Activated T-cell treated with anti-CD3 and anti-CD28 coated beads, Interleukin-2, amount 50 U/mL, for 24 hours (primary cell): ENCODE measurements around the gene CCDC40.

Experiments
- DNase-seq: peaks from one replicate; pipeline ENCODE4 v3.0.0-alpha.2; 2020
- H3K27ac Mint-ChIP-seq: 2 replicates; pipeline ENCODE4 v1.8.0; 2020; ENCODE audit warnings: mild to moderate bottlenecking, mixed read lengths
- H3K27me3 Mint-ChIP-seq: 2 replicates; pipeline ENCODE4 v1.8.0; 2020; ENCODE audit warnings: mixed read lengths
- H3K36me3 Mint-ChIP-seq: 2 replicates; pipeline ENCODE4 v1.8.0; 2020; ENCODE audit warnings: low read depth, mixed read lengths
- H3K4me1 Mint-ChIP-seq: 2 replicates; pipeline ENCODE4 v1.8.0; 2020; ENCODE audit warnings: low read depth, mixed read lengths
- H3K4me3 Mint-ChIP-seq: 2 replicates; pipeline ENCODE4 v1.8.0; 2020; ENCODE audit warnings: mild to moderate bottlenecking, moderate library complexity, mixed read lengths
- H3K9me3 Mint-ChIP-seq: 2 replicates; pipeline ENCODE4 v1.8.0; 2020; ENCODE audit warnings: mixed read lengths

Gene CCDC40

DNA sequence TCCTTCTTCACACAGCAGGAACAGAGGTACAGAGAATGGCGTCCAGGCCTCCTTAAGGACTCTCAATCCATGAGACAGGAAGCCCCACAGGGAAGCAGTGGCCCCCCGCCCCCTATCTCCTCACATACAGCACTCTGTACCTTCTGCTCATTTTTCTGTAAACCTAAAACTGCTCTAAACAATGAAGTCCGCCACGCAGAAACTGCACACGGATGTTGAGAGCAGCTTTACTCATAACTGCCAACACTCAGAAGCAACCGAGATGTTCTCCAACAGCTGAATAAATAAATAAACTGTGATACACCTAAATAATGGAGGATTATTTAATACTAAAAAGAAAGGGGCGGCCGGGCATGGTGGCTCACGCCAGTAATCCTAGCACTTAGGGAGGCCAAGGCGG lies 10.6 kb upstream of the CCDC40 start:
- H3K9me3 Mint-ChIP-seq: no peaks in the 10 kb centered on the region

DNA sequence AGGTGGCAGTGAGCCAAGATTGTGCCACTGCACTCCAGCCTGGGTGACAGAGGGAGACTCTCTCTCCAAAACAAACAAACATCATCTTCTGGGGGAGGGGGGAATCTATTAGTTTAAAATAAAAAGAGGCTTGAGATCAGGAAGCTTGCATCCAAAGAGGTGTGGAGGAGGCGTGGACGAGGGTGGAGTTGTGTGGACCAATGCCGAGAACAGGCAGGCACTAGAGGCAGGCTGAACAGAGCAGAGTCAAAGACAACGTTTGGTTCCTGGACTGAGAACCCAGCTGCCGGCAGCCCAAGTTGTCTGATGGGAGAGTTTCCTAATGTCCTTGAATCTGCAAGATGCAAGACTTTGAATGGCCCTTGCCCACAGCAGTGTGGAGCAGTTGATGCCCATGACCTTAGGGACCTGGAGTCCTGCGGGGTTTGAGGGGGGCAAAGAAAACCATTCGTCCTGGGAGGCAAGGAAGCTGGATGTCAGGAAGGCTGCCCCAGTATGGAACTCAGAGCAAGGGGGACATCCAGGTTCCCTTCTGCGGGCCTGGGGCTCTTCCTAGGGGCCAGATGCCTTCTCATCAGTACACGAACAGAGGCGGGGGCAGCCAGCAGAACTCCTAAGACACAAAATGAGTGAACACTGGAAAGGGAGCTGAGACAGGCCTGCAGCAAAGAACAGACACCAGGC lies 9.9 kb upstream of the CCDC40 start:
- H3K36me3 Mint-ChIP-seq: no peaks in the 10 kb centered on the region
- H3K27ac Mint-ChIP-seq: no peak overlapping the region
- no peak overlapping the region for H3K4me3 Mint-ChIP-seq

More for the DNA sequence above, 10.6 kb upstream of the CCDC40 start:
- peaks cover 2% of the 10 kb centered on the region for H3K4me1 Mint-ChIP-seq
- no peaks in the 10 kb centered on the region for H3K36me3 Mint-ChIP-seq
- H3K27me3 Mint-ChIP-seq: no peaks in the 10 kb centered on the region
- DNase-seq: no peak
- no peak overlapping the region for H3K4me3 Mint-ChIP-seq
- H3K27ac Mint-ChIP-seq: no peak overlapping the region

DNA sequence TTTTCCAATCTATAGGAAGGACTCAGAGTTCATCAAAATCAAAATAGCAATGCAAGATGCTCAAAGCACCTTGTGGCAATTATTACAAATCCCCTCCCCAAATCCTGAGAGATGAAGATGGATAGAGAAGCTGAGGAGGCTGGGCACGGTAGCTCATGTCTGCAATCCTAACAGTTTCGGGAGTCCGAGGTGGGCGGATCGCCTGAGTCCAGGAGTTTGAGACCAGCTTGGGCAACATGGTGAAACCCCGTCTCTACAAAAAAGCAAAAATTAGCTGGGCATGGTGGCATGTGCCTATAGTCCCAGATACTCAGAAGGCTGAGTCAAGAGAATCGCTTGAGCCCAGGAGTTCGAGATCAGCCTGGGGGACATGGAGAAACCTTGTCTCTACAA lies 9.4 kb upstream of the CCDC40 start:
- H3K9me3 Mint-ChIP-seq: no peaks in the 10 kb centered on the region
- H3K36me3 Mint-ChIP-seq: no peaks in the 10 kb centered on the region
- no peak overlapping the region for H3K27ac Mint-ChIP-seq
- H3K27me3 Mint-ChIP-seq: no peaks in the 10 kb centered on the region
- no peak overlapping the region for H3K4me3 Mint-ChIP-seq
- peaks cover 2% of the 10 kb centered on the region for H3K4me1 Mint-ChIP-seq
- no peak for DNase-seq

More for the DNA sequence above, 9.9 kb upstream of the CCDC40 start:
- H3K4me1 Mint-ChIP-seq: peaks cover 2% of the 10 kb centered on the region
- no peaks in the 10 kb centered on the region for H3K27me3 Mint-ChIP-seq
- no peak for DNase-seq
- no peaks in the 10 kb centered on the region for H3K9me3 Mint-ChIP-seq

DNA sequence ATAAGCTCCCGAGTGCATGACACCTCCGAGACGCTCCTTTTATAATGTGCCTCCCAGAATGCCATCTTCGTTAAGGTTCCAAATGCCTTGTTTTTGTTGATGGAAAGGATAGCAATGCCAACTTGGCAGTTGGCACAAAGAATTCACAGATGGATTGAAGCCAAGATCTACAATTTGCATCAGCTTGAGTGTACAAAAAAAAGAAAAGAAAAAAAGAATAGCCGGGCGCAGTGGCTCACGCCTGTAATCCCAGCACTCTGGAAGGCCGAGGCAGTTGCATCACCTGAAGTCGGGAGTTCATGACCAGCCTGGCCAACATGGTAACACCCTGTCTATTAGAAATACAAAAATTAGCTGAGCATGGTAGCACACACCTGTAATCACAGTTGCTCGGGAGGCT lies 8.4 kb upstream of the CCDC40 start:
- no peak overlapping the region for H3K27ac Mint-ChIP-seq
- no peaks in the 10 kb centered on the region for H3K27me3 Mint-ChIP-seq

DNA sequence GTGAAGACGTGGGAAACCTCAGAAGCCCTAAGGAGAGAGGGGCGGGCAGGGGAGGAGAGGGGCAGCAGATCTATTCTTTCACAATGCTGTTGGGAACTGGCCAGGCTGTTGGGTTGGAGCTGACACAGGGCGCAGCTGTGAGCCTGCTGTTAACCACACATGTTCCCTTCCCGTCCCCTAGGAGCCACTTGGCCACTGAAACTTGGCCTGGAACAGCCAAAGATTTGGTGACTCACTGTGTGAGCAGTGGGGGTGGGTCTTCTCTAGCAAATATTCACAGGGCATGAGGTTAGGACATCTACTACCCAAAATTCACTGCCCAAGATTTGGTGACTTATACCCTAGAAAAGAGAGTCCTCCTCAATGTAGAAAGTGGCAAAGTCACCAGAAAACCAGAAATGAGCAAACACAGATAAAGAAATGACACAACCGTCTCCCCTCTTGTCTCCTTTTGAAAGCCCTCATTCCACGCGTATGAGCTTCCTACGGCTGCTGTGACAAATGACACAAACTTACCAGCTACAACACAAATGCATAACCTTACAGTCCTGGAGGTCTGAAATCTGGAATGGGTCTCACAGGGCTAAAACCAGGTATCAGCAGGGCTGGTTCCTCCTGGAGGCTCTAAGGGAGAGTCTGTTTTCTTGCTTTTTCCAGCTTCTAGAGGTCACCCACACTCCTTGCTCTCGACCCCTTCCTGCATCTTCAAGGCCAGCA lies 7.0 kb upstream of the CCDC40 start:
- DNase-seq: no peak
- H3K4me1 Mint-ChIP-seq: peaks cover 2% of the 10 kb centered on the region
- H3K36me3 Mint-ChIP-seq: no peaks in the 10 kb centered on the region
- H3K27ac Mint-ChIP-seq: no peak overlapping the region
- H3K27me3 Mint-ChIP-seq: peaks cover 9% of the 10 kb centered on the region
- no peaks in the 10 kb centered on the region for H3K9me3 Mint-ChIP-seq
- no peak overlapping the region for H3K4me3 Mint-ChIP-seq

More for the DNA sequence above, 8.4 kb upstream of the CCDC40 start:
- DNase-seq: no peak
- H3K4me3 Mint-ChIP-seq: no peak overlapping the region
- H3K4me1 Mint-ChIP-seq: peaks cover 2% of the 10 kb centered on the region
- no peaks in the 10 kb centered on the region for H3K36me3 Mint-ChIP-seq
- H3K9me3 Mint-ChIP-seq: no peaks in the 10 kb centered on the region

DNA sequence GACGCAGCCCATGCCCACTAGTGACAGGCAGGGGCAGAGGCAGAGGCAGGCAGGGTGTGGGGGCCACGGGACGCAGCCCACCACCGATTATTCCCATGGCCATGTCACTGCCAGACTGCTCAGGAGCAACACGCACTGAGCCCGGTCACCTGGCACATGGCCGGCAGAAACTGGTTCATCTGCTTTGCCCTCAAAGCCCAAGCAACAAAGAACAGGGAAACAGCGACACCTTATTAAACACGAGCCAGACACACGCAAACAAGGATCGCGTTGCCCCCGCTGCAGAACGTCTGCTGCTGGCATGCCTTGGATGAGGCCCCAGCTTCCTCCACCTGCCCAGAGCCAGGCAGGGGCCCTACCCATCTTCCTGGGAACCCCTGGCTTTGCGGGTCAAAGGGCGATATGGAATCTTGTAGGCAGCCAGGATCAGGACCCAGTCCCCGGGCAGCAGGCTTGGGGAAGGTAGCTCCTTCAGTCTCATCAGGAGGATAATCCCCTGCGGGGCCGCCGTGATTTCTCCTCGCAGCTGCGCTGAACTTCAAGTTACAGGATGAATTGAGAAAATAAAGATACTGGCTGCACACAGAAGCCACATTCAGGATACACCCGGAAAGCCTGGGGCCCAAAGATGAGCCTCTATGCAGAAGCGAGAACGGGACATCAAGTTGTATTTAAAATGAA lies 5.6 kb upstream of the CCDC40 start:
- DNase-seq: no peak
- Mint-ChIP-seq H3K27ac (no peak overlapping the region), H3K4me3 (no peak overlapping the region), H3K9me3 (no peaks in the 10 kb centered on the region), H3K36me3 (no peaks in the 10 kb centered on the region), H3K4me1 (peaks cover 10% of the 10 kb centered on the region), H3K27me3 (peaks cover 18% of the 10 kb centered on the region)

DNA sequence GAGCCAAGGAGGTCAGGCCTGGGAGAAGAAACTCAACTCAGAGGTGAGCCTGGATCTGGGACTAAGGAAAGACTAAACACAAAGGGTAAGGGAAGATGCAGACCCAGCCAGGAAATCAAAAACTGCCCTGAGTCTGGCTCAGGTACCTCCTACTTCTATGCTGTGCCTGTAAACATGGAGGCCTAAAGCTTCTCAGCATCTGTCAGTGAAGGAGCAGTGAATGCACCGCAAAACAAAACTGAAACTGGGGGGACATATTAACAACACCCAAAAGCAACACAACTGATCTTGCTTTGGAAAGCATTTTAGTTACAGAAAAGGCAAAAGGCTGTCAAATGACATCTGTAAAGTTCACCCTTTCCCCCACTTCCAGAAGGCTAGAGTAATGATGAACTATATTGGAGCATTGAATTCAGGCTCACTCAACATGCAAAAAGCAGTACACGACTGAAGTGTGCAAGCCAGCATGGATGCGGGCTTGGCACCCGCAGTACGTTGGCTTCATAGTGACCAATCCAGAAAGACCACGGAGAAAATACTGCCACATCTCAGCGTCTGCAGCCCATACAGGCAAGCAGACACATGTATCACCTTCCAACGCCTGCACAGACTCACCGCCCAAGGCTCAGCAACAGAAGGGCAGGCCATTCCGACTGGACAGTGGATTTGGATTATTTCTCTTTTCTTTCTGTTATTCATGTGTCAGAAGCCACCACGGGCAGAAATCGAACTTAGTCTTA lies 4.6 kb upstream of the CCDC40 start:
- peaks cover 18% of the 10 kb centered on the region for H3K27me3 Mint-ChIP-seq
- H3K4me1 Mint-ChIP-seq: peaks cover 12% of the 10 kb centered on the region
- no peaks in the 10 kb centered on the region for H3K9me3 Mint-ChIP-seq
- H3K4me3 Mint-ChIP-seq: no peak overlapping the region
- no peak for DNase-seq
- H3K27ac Mint-ChIP-seq: no peak overlapping the region
- no peaks in the 10 kb centered on the region for H3K36me3 Mint-ChIP-seq

DNA sequence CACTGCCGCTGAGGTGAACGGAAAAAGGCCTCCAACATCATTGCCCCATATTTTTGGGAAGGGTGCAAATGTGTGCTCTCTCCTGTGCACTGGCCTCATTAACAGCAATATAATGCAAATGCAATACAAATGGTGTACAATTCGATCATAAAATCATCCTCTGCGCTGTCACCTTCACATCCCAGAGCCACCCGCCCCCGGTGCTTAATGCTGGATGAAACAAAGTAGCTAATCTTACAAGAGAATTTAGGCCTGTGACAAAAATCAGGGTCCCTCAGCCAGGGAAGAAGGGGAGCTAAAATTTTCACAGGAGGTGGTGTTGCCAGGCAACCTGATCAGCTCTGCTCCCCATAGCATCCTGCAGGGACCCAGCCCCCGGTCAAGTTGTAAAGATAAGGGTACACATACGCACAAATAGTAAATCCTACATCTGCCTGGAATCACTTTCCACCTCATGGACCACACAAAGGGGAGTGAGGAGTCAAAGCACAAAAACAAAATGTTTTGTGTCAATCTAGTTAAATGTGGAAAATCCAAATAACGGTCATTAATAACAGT lies 3.7 kb upstream of the CCDC40 start:
- Mint-ChIP-seq H3K27me3 (peaks cover 23% of the 10 kb centered on the region), H3K4me3 (no peak overlapping the region), H3K4me1 (peaks cover 15% of the 10 kb centered on the region), H3K27ac (no peak overlapping the region), H3K36me3 (no peaks in the 10 kb centered on the region), H3K9me3 (no peaks in the 10 kb centered on the region)
- no peak for DNase-seq

DNA sequence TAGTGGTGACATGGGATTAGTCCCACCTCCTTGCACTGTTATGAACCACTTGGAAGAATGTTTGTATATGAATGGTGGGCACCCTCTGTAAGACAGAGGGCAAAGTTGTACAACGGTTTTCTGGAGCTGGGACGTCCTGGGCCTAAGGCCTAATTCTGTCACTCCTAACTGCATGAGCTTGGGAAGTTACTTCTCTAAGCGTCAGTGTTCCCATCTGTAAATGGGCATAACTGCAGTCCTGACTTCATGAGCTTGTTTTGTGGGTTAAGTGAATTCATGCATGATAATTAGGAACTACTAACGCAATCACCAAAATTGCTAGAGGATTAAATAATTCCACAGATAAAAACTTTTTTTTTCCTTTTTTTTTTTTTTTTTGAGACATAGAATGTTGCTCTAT lies 2.6 kb upstream of the CCDC40 start:
- Mint-ChIP-seq H3K27ac (no peak overlapping the region), H3K4me3 (no peak overlapping the region)

DNA sequence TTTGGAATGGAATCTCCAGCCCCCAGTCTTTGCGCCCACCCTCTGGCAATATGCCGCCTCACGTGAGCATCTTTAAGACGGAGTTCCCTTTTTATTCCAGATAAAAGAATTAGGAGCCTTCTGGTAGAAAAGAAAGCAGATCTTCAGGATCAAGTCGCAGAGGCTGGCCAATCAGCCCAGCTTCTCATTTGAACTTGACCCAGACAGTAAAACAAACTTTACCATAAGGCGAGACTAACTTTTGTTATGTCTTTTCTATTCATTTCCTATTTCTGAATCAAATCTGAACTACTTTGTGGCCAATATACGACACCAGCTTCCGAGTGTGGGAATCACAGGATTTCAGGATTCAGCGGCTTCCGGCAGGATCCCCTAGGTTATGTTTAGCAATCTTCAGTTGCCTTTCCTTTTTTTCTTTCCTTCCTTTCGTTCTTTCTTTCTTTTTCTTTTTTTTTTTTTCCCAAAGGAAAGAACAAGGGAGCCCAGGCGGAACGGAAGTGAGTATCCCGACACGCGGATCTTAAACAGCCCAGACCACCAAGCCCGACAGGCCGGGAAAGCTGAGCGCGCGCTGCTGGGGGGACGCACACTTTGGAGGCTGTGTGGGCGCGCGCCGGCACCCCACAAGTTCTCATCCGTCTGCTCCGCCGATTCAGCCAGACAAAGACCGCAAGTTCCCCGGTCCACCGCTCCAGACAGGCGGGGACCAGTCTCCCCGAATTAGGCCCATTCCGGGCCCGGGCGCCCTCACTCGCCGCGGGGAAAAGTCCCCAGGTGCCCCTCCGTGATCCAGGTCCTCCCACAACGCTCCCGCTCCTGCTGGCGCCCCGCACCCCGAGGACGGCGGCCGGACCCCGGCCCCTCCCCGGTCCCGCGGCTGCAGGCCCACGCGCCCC lies 1.4 kb upstream of the CCDC40 start:
- Mint-ChIP-seq H3K27ac (peak overlapping the region; percentile 50), H3K9me3 (no peaks in the 10 kb centered on the region), H3K4me3 (peak overlapping the region; percentile 79), H3K36me3 (no peaks in the 10 kb centered on the region), H3K4me1 (peaks cover 13% of the 10 kb centered on the region), H3K27me3 (peaks cover 27% of the 10 kb centered on the region)
- DNase-seq: peak; percentile 56

More for the DNA sequence above, 2.6 kb upstream of the CCDC40 start:
- H3K27me3 Mint-ChIP-seq: peaks cover 27% of the 10 kb centered on the region
- H3K4me1 Mint-ChIP-seq: peaks cover 15% of the 10 kb centered on the region
- no peaks in the 10 kb centered on the region for H3K36me3 Mint-ChIP-seq
- DNase-seq: no peak
- H3K9me3 Mint-ChIP-seq: no peaks in the 10 kb centered on the region

DNA sequence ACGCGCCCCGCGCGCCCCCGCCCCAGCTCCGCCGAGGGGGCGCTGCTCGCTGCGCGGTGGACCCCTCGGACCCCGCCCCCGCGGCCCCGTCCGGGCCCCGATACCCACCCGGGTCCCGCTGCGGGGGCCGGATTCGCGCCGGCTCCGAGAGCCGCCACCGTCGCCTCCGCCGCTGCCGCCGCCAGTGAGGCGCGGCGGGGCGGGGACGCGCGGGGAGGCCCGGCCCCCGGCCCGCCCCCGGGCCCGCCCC lies 830 bp upstream of the CCDC40 start, which contains the start of gene TBC1D16:
TSS of gene TBC1D16 (minus strand) at position 186 of the 250 bp plus-strand sequence. CDS start 22,325 bp downstream, outside the sequence.
- DNase-seq: no peak
- Mint-ChIP-seq H3K27me3 (peaks cover 27% of the 10 kb centered on the region), H3K9me3 (no peaks in the 10 kb centered on the region), H3K4me1 (peaks cover 13% of the 10 kb centered on the region), H3K4me3 (peak within 1 kb of the TSS; percentile 81), H3K36me3 (no peaks in the 10 kb centered on the region), H3K27ac (peak within 1 kb of the TSS; percentile 73)

DNA sequence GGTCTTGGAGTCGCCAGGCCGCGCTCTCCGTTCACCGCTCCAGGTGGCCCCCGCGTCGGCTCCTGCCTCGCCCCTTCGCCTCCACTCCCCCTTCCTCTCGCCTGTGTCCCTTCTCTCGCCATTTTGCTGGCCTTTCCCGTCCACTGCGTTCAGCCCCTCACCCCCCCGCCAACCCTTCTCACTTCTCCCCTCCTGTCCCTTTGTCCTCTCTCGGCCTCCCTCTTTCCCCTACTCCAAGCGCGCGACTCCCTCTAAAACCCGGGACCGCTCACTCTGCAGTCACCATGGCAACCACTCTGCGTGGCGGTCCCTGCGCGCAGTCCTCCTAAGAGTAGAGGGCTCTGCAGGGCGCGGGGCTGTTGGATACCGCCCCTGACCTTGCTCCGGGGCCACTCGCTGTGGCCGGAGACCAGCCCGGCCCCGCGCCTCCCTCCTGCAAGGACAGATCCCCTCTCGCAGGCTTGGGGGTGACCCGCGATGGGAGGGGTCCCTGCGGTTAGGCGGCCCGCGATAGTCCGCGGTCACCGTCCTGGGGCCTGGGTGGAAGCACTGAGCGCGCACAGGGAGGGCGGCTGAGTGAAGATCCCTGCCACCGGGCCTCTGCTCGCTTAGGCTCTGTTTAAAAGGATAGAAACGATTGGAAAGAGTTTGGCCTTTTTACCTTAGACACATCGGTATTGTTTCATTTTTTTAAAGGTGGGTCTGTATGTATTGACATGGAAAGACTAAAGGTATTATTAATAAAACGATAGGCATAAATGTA lies 454 bp downstream of the CCDC40 start:
- Mint-ChIP-seq H3K27me3 (peaks cover 27% of the 10 kb centered on the region), H3K27ac (peak overlapping the region; percentile 73), H3K4me3 (peak overlapping the region; percentile 81), H3K4me1 (peaks cover 13% of the 10 kb centered on the region), H3K9me3 (no peaks in the 10 kb centered on the region), H3K36me3 (no peaks in the 10 kb centered on the region)
- no peak for DNase-seq

DNA sequence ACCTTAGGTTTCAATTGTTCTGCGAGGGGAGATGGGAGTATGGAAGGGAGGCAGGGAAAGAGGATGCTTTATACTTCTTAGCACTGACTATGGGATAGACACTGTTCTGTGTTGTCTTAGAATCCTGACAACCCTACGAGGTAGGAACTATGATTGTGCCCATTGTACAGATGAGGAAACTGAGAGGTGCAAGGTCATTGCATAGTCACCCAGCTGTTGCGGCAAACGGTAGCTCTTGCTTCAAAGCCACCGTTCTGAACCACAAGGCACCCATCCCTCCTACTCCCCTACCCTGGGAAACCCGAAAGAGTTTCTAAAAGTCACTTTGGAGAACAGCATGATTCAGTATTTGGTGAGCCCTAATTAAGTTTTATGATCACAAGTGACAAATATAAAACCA lies 7.5 kb downstream of the CCDC40 start:
- Mint-ChIP-seq H3K9me3 (no peaks in the 10 kb centered on the region), H3K36me3 (no peaks in the 10 kb centered on the region), H3K27ac (no peak overlapping the region), H3K4me3 (no peak overlapping the region), H3K4me1 (no peaks in the 10 kb centered on the region), H3K27me3 (no peaks in the 10 kb centered on the region)
- no peak for DNase-seq
